Esophagus squamous epithelium (tissue), 5 donors: ENCODE data around the gene ADGRE3. TPM values are rescaled to one million over a fixed set of nuclear protein-coding genes. Genes with fewer than 3 reads are reported as not detected.

Source experiments
- DNase-seq: peaks from one replicate; lab custom pipeline; 2025; lab: John Stamatoyannopoulos, UW
- H3K27ac ChIP-seq, 4 donors: fragments of 200-600 bp; sonication (generic); one replicate each; pipeline ENCODE4 v1.5.1; 2016 to 2019; ENCODE audit warnings: mild to moderate bottlenecking in 1 of 4
- H3K27me3 ChIP-seq, 4 donors: fragments of 200-600 bp; sonication (generic); 1 replicate in 3 of 4; 2 replicates in 1 of 4; pipeline versions ENCODE4 v1.5.1 to v1.6.0; 2017 to 2021; ENCODE audit warnings: antibody characterized with exemption in 1 of 4
- H3K36me3 ChIP-seq, 3 donors: fragments of 200-600 bp; sonication (generic); one replicate each; pipeline ENCODE4 v1.5.1; 2016 to 2019
- H3K4me1 ChIP-seq, 3 donors: fragments of 200-600 bp; sonication (generic); one replicate each; pipeline ENCODE4 v1.5.1; 2017 to 2019
- H3K4me3 ChIP-seq, 4 donors: fragments of 200-600 bp; sonication (generic); 1 replicate in 3 of 4; 2 replicates in 1 of 4; pipeline ENCODE4 v1.5.1; 2016 to 2019; ENCODE audit warnings: mild to moderate bottlenecking in 2 of 4, moderate library complexity in 1 of 4
- H3K9me3 ChIP-seq, 3 donors: fragments of 200-600 bp; sonication (generic); one replicate each; pipeline ENCODE4 v1.5.1; 2016 to 2019
- CTCF ChIP-seq, 6 experiments: fragments of 450-650 bp in 4 of 6; fragments of 200-600 bp in 2 of 6; sonication (generic) in 2 of 6; IDR thresholded peaks; one replicate each; pipeline ENCODE4 v1.5.1; 2016 to 2019; ENCODE audit warnings: antibody characterized with exemption in 6 of 6, mild to moderate bottlenecking in 4 of 6, moderate library complexity in 4 of 6
- POLR2A ChIP-seq, 4 donors: fragments of 450-650 bp; IDR thresholded peaks; one replicate each; pipeline ENCODE4 v1.6.1; 2017; ENCODE audit warnings: antibody characterized with exemption in 4 of 4, mild to moderate bottlenecking in 4 of 4, moderate library complexity in 3 of 4
- WGBS, 2 donors: methylation state at CpG; one replicate each; pipeline ENCODE4 v1.1.5; 2018; 5-methylcytosine and 5-hydroxymethylcytosine counted together
- intact Hi-C: fragments of 100-400 bp; cut with DNase I; formaldehyde crosslinking; loops from one replicate; pipeline ENCODE4 v1.15.0; 2022
- total RNA-seq, 4 donors: library from RNA; depleted of rRNA; stranded (reverse); fragments of >200 nt; gene quantifications; one replicate each; pipeline ENCODE4 v1.1.0, GENCODE V29; 2016
- donor health status: DM: yes; HTN: yes; CAD: no.

Gene ADGRE3
- total RNA-seq, 4 donors from 2014 or later: 0.29 TPM; not detected in 3

- no peak within 1 kb of the TSS for H3K27ac ChIP-seq
- no peaks in the 10 kb centered on the region for H3K27me3 ChIP-seq
- no peak within 1 kb of the TSS for H3K4me3 ChIP-seq
- no peak for DNase-seq
- intact Hi-C loops: no loop called here
- no peaks in the 10 kb centered on the region for H3K9me3 ChIP-seq
- no peaks in the 10 kb centered on the region for H3K4me1 ChIP-seq
- H3K36me3 ChIP-seq: no peaks in the 10 kb centered on the region
- TF ChIP-seq CTCF (IDR thresholded peaks at IDR 0.05) (no peak), POLR2A (IDR thresholded peaks at IDR 0.05) (no peak)
- WGBS, 2 donors: 56% methylated on average over 3 of the region's 6 CpGs; no CpG with 5 or more reads in 1 of the 2 donors
Measured at GRCh38 chr19:14582894-14583340, 91.7 kb downstream of the ADGRE3 start, which contains the start of gene CLEC17A. Gene CLEC17A (plus strand): TSS chr19:14583084. CDS start chr19:14583161, 77 bp downstream.

- H3K9me3 ChIP-seq: no peaks in the 10 kb centered on the region
- intact Hi-C loops: no loop called here
- no peaks in the 10 kb centered on the region for H3K27me3 ChIP-seq
- H3K36me3 ChIP-seq: no peaks in the 10 kb centered on the region
- no peak for DNase-seq
- 53 to 65% methylated on average over 6 of the region's 6 CpGs for WGBS, 2 donors
- H3K27ac ChIP-seq: no peak overlapping the region
- H3K4me3 ChIP-seq: no peak overlapping the region
- TF ChIP-seq CTCF (IDR thresholded peaks at IDR 0.05): no peak
- no peak for TF ChIP-seq POLR2A (IDR thresholded peaks at IDR 0.05)
- H3K4me1 ChIP-seq: no peaks in the 10 kb centered on the region
Measured at GRCh38 chr19:14580623-14581237, 93.9 kb downstream of the ADGRE3 start.

- WGBS, 2 donors: 37 to 57% methylated on average over 4 to 5 of the region's 6 CpGs
- intact Hi-C loops: loop anchor here (10.0 kb wide), 2 partner anchors 197 to 307 kb away; partner anchors contain the start of genes ADGRE2 and OR7A17
- Histone ChIP-seq H3K27ac (no peak overlapping the region), H3K27me3 (no peaks in the 10 kb centered on the region), H3K36me3 (no peaks in the 10 kb centered on the region), H3K4me1 (peaks cover 0 to 17% (median 4%) of the 10 kb centered on the region in 3 donors), H3K9me3 (no peaks in the 10 kb centered on the region), H3K4me3 (no peak overlapping the region)
- TF ChIP-seq CTCF (IDR thresholded peaks at IDR 0.05) (no peak), POLR2A (IDR thresholded peaks at IDR 0.05) (no peak)
- no peak for DNase-seq
Measured at GRCh38 chr19:14577885-14578427, 96.7 kb downstream of the ADGRE3 start.

- H3K4me1 ChIP-seq: peaks cover 0 to 19% (median 6%) of the 10 kb centered on the region in 3 donors
- WGBS, 2 donors: 60 to 73% methylated on average over 5 of the region's 5 CpGs
- intact Hi-C loops: loop anchor here (10.0 kb wide), 2 partner anchors 198 to 308 kb away; partner anchors contain the start of genes ADGRE2 and OR7A17
Measured at GRCh38 chr19:14577264-14577663, 97.4 kb downstream of the ADGRE3 start.

More at GRCh38 chr19:14577264-14577663, 97.4 kb downstream of the ADGRE3 start:
- H3K36me3 ChIP-seq: no peaks in the 10 kb centered on the region
- no peak for DNase-seq
- TF ChIP-seq CTCF (IDR thresholded peaks at IDR 0.05) (no peak), POLR2A (IDR thresholded peaks at IDR 0.05) (no peak)
- H3K4me3 ChIP-seq: no peak overlapping the region
- no peaks in the 10 kb centered on the region for H3K9me3 ChIP-seq
- no peak overlapping the region for H3K27ac ChIP-seq
- no peaks in the 10 kb centered on the region for H3K27me3 ChIP-seq
